Activated T-helper 17 cell treated with anti-CD3 and anti-CD28 coated beads, Interleukin-2, amount 50 U/mL, for 72 hours (primary cell): ENCODE measurements around the gene PRC1. TPM values are rescaled to one million over a fixed set of nuclear protein-coding genes. Genes with fewer than 3 reads are reported as not detected.

Experiments
- ATAC-seq: fragments of 150-1000 bp; cut with Tn5 transposase; replicated peaks from 2 replicates; pipeline ENCODE4 v1.10.0; 2021; ENCODE audit warnings: mild to moderate bottlenecking, moderate library complexity
- H3K27ac Mint-ChIP-seq: one replicate; pipeline ENCODE4 v1.8.0; 2022; ENCODE audit warnings: mixed read lengths
- H3K27me3 Mint-ChIP-seq: one replicate; pipeline ENCODE4 v1.8.0; 2022; ENCODE audit warnings: mixed read lengths
- H3K36me3 Mint-ChIP-seq: one replicate; pipeline ENCODE4 v1.8.0; 2022; ENCODE audit warnings: low read depth, mild to moderate bottlenecking, mixed read lengths
- H3K4me1 Mint-ChIP-seq: one replicate; pipeline ENCODE4 v1.8.0; 2022; ENCODE audit warnings: mixed read lengths
- H3K4me3 Mint-ChIP-seq: one replicate; pipeline ENCODE4 v1.8.0; 2022; ENCODE audit warnings: mild to moderate bottlenecking, mixed read lengths
- H3K9me3 Mint-ChIP-seq: one replicate; pipeline ENCODE4 v1.8.0; 2022; ENCODE audit warnings: mixed read lengths
- total RNA-seq, 2 donors: library from RNA; stranded (reverse); gene quantifications; one replicate each; pipeline ENCODE4 v1.2.3, GENCODE V29; 2022

The PRC1 gene, protein sequence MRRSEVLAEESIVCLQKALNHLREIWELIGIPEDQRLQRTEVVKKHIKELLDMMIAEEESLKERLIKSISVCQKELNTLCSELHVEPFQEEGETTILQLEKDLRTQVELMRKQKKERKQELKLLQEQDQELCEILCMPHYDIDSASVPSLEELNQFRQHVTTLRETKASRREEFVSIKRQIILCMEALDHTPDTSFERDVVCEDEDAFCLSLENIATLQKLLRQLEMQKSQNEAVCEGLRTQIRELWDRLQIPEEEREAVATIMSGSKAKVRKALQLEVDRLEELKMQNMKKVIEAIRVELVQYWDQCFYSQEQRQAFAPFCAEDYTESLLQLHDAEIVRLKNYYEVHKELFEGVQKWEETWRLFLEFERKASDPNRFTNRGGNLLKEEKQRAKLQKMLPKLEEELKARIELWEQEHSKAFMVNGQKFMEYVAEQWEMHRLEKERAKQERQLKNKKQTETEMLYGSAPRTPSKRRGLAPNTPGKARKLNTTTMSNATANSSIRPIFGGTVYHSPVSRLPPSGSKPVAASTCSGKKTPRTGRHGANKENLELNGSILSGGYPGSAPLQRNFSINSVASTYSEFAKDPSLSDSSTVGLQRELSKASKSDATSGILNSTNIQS
- total RNA-seq: 100 to 1,000 TPM; 133 to 158 TPM

DNA sequence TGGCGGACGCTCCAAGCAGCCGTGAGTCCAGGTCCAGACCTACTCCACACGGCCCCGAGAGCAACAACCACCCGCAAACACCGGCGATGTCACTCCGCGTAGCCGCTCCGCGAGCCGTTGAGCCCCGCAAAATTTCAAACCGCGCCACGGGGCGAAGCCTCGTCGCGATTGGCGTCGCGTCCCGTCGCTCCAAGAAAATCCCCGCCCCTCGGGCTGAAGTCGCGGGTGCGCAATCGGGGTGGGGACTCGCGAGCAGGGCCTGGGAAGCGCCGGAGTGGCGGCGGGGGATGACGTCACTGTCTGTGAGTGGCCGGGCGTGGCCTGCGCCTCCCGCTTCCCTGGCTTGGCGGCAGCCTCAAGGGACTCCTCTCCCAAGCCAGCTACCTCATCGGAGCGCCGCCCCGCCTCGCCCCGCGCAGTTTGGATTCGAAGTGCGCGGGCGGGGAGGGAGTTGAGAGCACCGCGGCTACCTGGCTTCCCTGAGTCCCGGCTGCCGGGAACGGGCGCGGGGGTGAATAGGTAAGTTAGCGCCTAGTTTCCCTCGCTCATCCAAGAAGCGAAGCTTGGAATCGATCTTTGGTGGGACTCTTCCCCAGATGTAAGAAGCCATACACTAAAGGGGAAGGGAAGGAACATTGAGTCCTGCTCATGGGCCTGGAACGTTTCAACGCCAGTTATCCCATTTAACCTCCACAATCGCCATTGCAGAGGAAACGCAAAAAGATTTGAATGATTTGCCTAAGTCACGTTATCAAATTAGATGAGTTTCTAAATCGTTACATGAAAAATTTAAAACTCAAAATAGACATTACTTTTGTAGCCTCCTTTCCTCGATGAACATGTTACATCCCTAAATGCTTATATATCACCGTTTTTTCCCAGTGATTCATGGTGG lies at the start of gene PRC1:
TSS of gene PRC1 (minus strand) at position 119 of the 895 bp plus-strand sequence. CDS start at position 1, 118 bp downstream.
- Mint-ChIP-seq H3K27ac (peak within 1 kb of the TSS; percentile 90), H3K4me1 (peaks cover 14% of the 10 kb centered on the region), H3K36me3 (peaks cover 53% of the 10 kb centered on the region), H3K27me3 (no peaks in the 10 kb centered on the region), H3K4me3 (peak within 1 kb of the TSS; percentile 90), H3K9me3 (no peaks in the 10 kb centered on the region)
- peak; percentile 99 for ATAC-seq

DNA sequence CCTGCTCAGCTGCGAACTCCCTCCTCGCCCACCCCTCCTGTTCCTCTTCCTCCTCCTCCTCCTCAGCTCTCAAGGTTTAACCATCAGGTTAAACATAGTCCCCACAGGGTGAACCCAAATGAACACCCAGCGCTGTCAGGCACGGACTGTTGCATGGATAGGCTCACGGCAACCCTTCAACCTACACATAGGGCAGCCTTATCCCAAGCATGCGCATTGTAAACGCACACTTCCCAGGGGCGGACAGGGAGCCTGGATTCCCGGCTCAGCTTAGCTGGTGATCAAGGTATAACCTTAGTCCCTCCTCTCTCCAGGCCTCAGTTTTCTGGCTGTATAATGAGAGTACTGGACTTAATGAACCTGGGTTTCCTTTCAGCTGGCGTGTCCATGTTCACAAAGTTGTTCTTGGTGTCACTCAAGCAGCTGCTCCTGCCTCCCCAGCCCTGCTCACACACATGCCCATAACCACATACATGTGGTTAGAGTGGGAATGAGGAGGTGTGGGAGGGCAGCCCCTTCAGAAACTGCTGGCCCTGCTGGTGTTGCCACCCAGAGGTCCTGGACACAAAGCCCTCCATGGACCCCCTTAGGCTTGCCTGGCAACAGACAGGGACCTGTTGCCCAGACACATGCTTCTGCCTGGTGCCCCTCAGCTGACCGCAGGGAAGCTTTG lies 49.0 kb upstream of the PRC1 start:
- Mint-ChIP-seq H3K36me3 (no peaks in the 10 kb centered on the region), H3K4me3 (no peak overlapping the region), H3K27ac (no peak overlapping the region), H3K4me1 (peaks cover 3% of the 10 kb centered on the region), H3K27me3 (no peaks in the 10 kb centered on the region), H3K9me3 (no peaks in the 10 kb centered on the region)
- no peak for ATAC-seq

DNA sequence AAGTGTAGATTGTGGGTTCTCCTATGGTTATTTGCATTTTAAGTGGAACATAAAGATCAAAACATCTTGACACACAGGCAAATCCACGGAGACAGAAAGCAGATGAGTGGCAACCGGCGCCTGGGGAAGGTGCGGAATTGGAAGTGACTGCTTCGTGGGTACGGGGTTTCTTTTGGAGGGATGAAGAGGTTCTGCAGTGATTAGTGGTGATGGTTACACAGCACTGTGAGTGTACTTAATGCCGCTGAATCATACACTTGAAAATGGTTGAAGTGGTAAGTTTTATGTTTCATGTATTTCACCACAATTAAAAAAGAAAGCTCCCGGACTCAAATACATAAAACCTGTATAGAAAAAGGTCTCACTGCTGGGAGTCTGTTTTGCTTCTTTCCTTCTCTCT lies 46.5 kb upstream of the PRC1 start:
- Mint-ChIP-seq H3K4me1 (peaks cover 3% of the 10 kb centered on the region), H3K9me3 (no peaks in the 10 kb centered on the region), H3K4me3 (no peak overlapping the region), H3K27me3 (no peaks in the 10 kb centered on the region), H3K36me3 (no peaks in the 10 kb centered on the region), H3K27ac (no peak overlapping the region)
- peak; percentile 75 for ATAC-seq

DNA sequence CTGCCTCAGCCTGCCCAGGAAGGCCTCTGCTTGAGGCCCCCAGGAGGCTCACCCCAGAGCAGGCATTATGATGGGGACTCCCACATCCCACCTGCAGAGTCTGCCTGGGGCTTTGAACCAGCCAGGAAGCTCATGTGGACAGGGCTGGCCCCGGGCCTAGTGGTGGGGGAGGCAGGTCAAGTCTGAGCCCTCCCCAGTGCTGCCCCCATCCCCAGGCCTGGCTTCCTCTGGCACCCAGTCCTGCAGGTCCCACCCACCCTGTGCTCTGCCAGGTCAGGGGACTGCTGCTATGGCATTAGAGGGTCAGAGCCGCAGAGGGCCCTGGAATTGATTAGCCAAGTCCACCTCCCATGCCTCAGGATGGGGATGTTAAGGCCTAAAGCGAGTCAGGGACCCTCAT lies 45.7 kb upstream of the PRC1 start:
- Mint-ChIP-seq H3K27ac (no peak overlapping the region), H3K4me1 (peaks cover 2% of the 10 kb centered on the region), H3K4me3 (no peak overlapping the region), H3K9me3 (no peaks in the 10 kb centered on the region), H3K36me3 (no peaks in the 10 kb centered on the region), H3K27me3 (no peaks in the 10 kb centered on the region)
- ATAC-seq: no peak

DNA sequence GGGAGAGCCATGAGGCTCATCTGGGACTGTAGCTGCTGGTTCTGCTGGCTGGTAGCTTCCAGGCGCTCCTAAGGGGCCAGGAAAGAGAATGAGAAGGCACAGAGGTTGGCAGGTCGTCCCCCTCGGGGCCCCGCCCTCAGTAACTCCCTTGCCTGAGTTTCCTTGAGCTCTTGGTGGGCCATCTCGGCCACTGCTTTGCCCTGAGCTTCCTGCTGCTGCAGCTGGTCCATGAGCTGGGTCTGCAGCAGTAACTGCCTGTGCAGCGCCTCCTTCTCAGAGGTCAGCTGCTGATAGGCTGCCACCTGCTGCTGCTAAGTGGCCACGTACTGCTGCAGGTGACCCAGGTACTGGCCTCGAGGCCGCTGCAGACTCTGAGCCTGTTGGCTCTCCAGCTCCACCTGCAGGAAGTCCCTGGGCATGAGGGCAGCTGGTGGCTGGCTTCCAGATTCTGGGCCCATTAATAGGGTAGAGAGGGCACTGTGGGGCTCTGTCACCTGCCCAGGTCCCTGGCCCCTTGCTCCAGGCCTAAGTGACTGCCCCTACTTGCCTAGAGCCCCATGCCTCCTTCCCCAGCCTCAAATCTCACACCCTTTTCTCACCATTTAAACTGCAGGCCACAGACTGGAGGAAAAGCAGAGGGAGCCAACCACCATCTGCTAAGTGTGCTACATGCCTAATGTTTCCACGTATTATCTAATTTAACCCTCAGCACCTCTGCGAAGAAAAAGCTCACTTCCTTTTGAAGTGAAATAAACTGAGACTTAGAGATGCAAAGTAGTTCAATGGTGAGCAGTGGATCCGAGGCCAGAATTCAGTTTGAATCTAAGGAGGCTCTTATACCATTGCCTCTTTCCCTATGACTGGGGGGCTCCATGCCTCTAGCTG lies 38.8 kb upstream of the PRC1 start:
- ATAC-seq: peak; percentile 70
- Mint-ChIP-seq H3K27me3 (no peaks in the 10 kb centered on the region), H3K4me1 (no peaks in the 10 kb centered on the region), H3K27ac (peak overlapping the region; percentile 67), H3K4me3 (peak overlapping the region; percentile 19), H3K9me3 (no peaks in the 10 kb centered on the region), H3K36me3 (no peaks in the 10 kb centered on the region)

DNA sequence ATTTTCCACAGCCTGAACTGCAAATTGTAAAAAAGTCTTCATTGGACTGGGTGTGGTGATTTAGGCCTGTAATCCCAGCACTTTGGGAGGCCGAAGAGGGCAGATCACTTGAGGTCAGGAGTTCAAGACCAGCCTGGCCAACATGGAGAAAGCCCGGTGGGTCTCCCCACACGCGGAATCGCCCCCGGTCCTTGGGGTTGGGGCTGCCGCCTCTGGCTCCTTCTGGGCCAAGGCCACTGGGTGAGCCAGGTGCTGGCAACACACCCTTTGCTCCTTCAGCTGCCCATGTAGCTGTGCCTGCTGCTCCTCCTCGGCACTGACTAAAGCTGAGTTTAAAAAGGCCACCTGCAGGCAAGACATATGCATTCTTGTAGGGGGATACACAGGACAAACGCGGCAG lies 37.5 kb upstream of the PRC1 start:
- no peak overlapping the region for H3K27ac Mint-ChIP-seq

DNA sequence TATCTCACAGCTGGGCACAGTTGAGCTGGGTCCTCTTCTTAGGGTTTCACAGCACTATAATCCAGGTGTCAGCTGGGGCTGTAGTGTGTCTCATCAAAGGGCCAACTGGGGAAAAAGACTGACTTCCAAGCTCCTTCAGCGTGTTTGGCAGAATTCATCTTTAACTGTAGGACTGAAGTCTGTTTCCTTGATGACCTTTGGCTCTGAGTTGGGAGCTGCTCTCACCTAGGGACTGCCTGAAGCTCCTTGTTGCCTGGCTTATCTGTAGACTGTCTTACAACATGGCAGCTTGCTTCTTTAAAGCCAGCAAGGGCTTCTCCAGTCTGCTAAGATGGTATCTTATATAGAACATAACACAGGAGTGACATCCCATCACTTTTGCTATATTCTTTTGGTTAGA lies 33.3 kb upstream of the PRC1 start:
- H3K4me3 Mint-ChIP-seq: no peak overlapping the region
- H3K36me3 Mint-ChIP-seq: no peaks in the 10 kb centered on the region
- no peak overlapping the region for H3K27ac Mint-ChIP-seq
- H3K9me3 Mint-ChIP-seq: no peaks in the 10 kb centered on the region
- no peak for ATAC-seq
- H3K4me1 Mint-ChIP-seq: peaks cover 5% of the 10 kb centered on the region
- no peaks in the 10 kb centered on the region for H3K27me3 Mint-ChIP-seq

More for the DNA sequence above, 37.5 kb upstream of the PRC1 start:
- Mint-ChIP-seq H3K9me3 (no peaks in the 10 kb centered on the region), H3K4me3 (no peak overlapping the region), H3K27me3 (no peaks in the 10 kb centered on the region), H3K4me1 (no peaks in the 10 kb centered on the region), H3K36me3 (no peaks in the 10 kb centered on the region)
- ATAC-seq: no peak

- H3K9me3 Mint-ChIP-seq: no peaks in the 10 kb centered on the region
- no peak for ATAC-seq
- H3K4me1 Mint-ChIP-seq: peaks cover 24% of the 10 kb centered on the region
- no peaks in the 10 kb centered on the region for H3K27me3 Mint-ChIP-seq
- H3K4me3 Mint-ChIP-seq: peak overlapping the region; percentile 96
- H3K36me3 Mint-ChIP-seq: peaks cover 7% of the 10 kb centered on the region
- H3K27ac Mint-ChIP-seq: peak overlapping the region; percentile 85
These were observed 29.4 kb upstream of the PRC1 start for GRCh38 chr15:91023720-91024119.

DNA sequence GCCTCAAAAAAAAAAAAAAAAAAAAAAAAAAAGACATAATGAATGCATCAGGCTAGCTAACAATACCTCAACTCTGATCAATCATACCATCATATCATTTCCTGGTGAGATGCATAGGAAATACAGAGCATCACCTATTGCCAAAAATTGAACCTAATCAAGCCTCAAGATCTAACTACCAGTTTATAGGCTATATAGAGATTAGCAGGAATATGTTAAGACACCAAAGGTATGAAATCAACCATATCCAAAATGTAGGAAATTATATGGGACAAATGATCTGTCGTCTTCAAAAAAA lies 28.4 kb upstream of the PRC1 start:
- peak; percentile 58 for ATAC-seq
- H3K9me3 Mint-ChIP-seq: no peaks in the 10 kb centered on the region
- peaks cover 15% of the 10 kb centered on the region for H3K36me3 Mint-ChIP-seq
- H3K27ac Mint-ChIP-seq: peak overlapping the region; percentile 85
- H3K27me3 Mint-ChIP-seq: no peaks in the 10 kb centered on the region
- peaks cover 31% of the 10 kb centered on the region for H3K4me1 Mint-ChIP-seq
- H3K4me3 Mint-ChIP-seq: peak overlapping the region; percentile 96

DNA sequence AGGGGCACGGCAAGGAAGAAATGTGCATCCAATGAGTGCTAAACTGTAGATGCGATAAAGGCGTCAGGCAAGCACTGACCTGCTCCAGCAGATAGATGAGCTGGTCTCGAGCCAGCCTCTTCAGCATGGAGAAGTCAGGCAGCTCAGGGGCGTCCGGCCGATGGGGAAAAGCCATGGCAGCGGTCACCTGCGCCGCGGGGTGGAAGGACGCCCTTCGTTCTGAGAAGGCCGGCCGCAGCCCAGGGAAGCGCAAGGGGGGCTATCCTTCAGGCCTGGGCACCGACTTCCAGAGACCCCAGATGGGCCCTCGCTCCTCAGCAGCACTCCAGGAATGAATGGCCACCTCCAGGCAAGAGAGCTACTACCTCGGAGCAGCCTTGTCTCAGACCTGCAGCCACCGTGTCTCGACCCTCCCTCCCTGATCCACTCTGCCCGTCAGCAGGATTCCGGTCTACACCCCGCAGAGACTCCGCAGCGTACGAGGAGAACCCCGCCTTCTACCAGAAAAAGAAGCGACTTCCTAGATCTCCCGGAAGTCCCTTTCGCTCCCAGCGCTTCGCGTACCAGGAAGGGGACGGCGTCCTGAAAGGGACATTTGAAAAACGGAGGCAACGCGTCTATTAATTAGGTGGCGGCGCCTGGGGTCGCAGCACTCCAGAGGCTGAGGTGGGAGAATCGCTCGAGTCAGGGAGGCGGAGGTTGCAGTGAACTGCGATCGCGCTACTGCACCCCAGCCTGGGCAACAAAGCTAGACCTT lies 27.9 kb upstream of the PRC1 start, which contains the start of gene VPS33B:
TSS of gene VPS33B (minus strand) at position 520 of the 757 bp plus-strand sequence. CDS start at position 175, 345 bp downstream.
- Mint-ChIP-seq H3K27ac (peak within 1 kb of the TSS; percentile 85), H3K36me3 (peaks cover 20% of the 10 kb centered on the region), H3K27me3 (no peaks in the 10 kb centered on the region), H3K4me3 (peak within 1 kb of the TSS; percentile 96), H3K9me3 (no peaks in the 10 kb centered on the region), H3K4me1 (peaks cover 33% of the 10 kb centered on the region)
- peak; percentile 90 for ATAC-seq

DNA sequence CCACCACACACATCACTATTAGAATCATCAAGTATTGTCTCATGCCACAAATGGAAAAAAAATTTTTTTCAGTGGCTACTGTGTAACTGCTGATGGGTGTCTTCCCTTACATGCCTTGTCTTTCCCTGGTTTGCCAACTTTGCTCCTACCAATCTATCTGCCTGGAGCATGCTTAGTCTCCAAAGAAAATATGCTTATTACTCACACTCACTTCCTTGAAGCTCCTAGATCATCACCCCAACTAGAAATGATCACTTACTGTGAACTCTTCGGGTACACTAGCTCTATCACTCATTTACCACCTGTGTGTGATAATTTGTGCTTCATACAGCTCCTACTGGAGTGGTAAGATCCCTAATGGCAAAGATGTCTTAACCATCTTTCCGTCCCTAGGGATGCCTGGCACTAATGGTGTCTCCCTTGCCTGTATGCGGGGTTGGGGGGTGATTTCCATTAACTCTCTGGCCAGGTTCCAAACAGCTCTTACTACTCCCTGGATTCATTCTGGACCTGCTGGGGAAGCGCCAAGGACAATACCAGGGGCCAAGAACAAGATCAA lies 27.3 kb upstream of the PRC1 start:
- Mint-ChIP-seq H3K9me3 (no peaks in the 10 kb centered on the region), H3K27ac (peak overlapping the region; percentile 85), H3K36me3 (peaks cover 27% of the 10 kb centered on the region), H3K4me1 (peaks cover 33% of the 10 kb centered on the region), H3K27me3 (no peaks in the 10 kb centered on the region), H3K4me3 (peak overlapping the region; percentile 96)
- ATAC-seq: peak; percentile 2

GRCh38 chr15:91018158-91018557 lies 23.8 kb upstream of the PRC1 start:
- H3K4me1 Mint-ChIP-seq: peaks cover 37% of the 10 kb centered on the region
- H3K36me3 Mint-ChIP-seq: peaks cover 54% of the 10 kb centered on the region
- no peaks in the 10 kb centered on the region for H3K9me3 Mint-ChIP-seq
- peak overlapping the region; percentile 65 for H3K27ac Mint-ChIP-seq
- H3K27me3 Mint-ChIP-seq: no peaks in the 10 kb centered on the region
- H3K4me3 Mint-ChIP-seq: no peak overlapping the region
- no peak for ATAC-seq
